Measurements from ENCODE around the gene C1QTNF8. TPM values are rescaled to one million over a fixed set of nuclear protein-coding genes. Genes with fewer than 3 reads are reported as not detected.

C1QTNF8 gene
- total RNA-seq, 2 donors from 2014 or later, result 4.3 to 7.0 TPM

GRCh38 chr16:1119766-1120576, 23.9 kb upstream of the C1QTNF8 start:
- Histone ChIP-seq H3K27ac (no peak overlapping the region), H3K4me1 (ENCODE audit: control insufficient read depth in 1 of 2, low read depth in 2 of 2) (no peaks in the 10 kb centered on the region), H3K27me3 (replicated peaks; ENCODE audit: insufficient read depth) (no peaks in the 10 kb centered on the region), H3K36me3 (no peaks in the 10 kb centered on the region), H3K9me3 (no peaks in the 10 kb centered on the region), H3K4me3 (no peak overlapping the region)
- no peak for ATAC-seq (ENCODE audit: insufficient number of reproducible peaks, low FRiP score, low read depth)
- TF ChIP-seq, protein P1, sequence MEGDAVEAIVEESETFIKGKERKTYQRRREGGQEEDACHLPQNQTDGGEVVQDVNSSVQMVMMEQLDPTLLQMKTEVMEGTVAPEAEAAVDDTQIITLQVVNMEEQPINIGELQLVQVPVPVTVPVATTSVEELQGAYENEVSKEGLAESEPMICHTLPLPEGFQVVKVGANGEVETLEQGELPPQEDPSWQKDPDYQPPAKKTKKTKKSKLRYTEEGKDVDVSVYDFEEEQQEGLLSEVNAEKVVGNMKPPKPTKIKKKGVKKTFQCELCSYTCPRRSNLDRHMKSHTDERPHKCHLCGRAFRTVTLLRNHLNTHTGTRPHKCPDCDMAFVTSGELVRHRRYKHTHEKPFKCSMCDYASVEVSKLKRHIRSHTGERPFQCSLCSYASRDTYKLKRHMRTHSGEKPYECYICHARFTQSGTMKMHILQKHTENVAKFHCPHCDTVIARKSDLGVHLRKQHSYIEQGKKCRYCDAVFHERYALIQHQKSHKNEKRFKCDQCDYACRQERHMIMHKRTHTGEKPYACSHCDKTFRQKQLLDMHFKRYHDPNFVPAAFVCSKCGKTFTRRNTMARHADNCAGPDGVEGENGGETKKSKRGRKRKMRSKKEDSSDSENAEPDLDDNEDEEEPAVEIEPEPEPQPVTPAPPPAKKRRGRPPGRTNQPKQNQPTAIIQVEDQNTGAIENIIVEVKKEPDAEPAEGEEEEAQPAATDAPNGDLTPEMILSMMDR (IDR thresholded peaks at IDR 0.05), result no peak
- DNase-seq (ENCODE audit: low spot score), result no peak

GRCh38 chr16:1119129-1119528, 23.1 kb upstream of the C1QTNF8 start:
- H3K27me3 ChIP-seq (replicated peaks; ENCODE audit: insufficient read depth), result no peaks in the 10 kb centered on the region
- H3K4me1 ChIP-seq (ENCODE audit: control insufficient read depth in 1 of 2, low read depth in 2 of 2), result no peaks in the 10 kb centered on the region
- H3K36me3 ChIP-seq, result no peaks in the 10 kb centered on the region
- H3K4me3 ChIP-seq, result no peak overlapping the region
- no peak overlapping the region for H3K27ac ChIP-seq
- no peak for ATAC-seq (ENCODE audit: insufficient number of reproducible peaks, low FRiP score, low read depth)
- no peak for DNase-seq (ENCODE audit: low spot score)
- TF ChIP-seq, protein P1 (IDR thresholded peaks at IDR 0.05), result no peak
- H3K9me3 ChIP-seq, result no peaks in the 10 kb centered on the region

GRCh38 chr16:1117926-1118325, 21.9 kb upstream of the C1QTNF8 start:
- ATAC-seq (ENCODE audit: insufficient number of reproducible peaks, low FRiP score, low read depth), result no peak
- H3K36me3 ChIP-seq, result no peaks in the 10 kb centered on the region

DNA sequence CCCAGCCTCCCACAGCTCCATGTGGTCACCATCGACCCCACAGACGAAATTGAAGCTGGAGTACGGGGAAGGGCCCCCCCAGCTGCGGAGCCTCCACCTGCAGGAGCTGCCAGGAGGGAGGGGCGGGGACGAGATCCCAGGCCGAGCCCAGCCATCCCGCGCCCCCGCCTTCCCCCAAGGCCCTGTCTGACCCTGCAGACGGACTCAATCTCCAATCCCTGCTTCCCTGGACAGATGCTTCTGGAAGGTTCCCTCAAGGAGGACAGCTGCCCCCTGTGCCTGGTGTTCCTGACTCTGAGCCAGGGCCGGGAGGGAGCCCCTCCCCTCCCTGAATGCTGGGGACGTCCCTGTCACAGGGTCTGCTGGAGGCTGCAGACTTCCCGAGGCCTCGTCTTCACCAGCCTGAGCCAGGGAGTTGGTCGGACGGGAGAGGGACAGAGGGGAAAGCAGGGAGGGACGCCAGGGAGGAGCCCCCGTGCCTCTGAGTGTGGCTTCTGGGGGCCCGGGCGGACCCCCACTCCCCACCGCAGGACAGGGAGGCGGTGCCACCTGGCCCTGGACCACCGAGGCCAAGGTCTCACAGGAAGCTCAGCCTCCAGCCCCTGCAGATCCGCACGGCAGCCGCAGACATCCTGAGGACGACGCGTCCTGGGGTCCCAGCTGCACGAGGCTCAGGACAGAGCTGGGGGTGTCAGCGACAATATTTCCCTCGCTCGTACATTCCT, 21.3 kb upstream of the C1QTNF8 start:
- ATAC-seq (ENCODE audit: insufficient number of reproducible peaks, low FRiP score, low read depth) (no peak), DNase-seq (ENCODE audit: low spot score) (no peak)
- TF ChIP-seq, protein P1 (IDR thresholded peaks at IDR 0.05), result no peak
- no peaks in the 10 kb centered on the region for H3K36me3 ChIP-seq
- no peak overlapping the region for H3K27ac ChIP-seq
- no peak overlapping the region for H3K4me3 ChIP-seq
- H3K27me3 ChIP-seq (replicated peaks; ENCODE audit: insufficient read depth), result no peaks in the 10 kb centered on the region
- no peaks in the 10 kb centered on the region for H3K4me1 ChIP-seq (ENCODE audit: control insufficient read depth in 1 of 2, low read depth in 2 of 2)
- no peaks in the 10 kb centered on the region for H3K9me3 ChIP-seq

More at GRCh38 chr16:1117926-1118325, 21.9 kb upstream of the C1QTNF8 start:
- H3K4me1 ChIP-seq (ENCODE audit: control insufficient read depth in 1 of 2, low read depth in 2 of 2), result no peaks in the 10 kb centered on the region
- no peak for DNase-seq (ENCODE audit: low spot score)
- no peaks in the 10 kb centered on the region for H3K27me3 ChIP-seq (replicated peaks; ENCODE audit: insufficient read depth)
- no peak overlapping the region for H3K4me3 ChIP-seq
- H3K9me3 ChIP-seq, result no peaks in the 10 kb centered on the region
- TF ChIP-seq, protein P1 (IDR thresholded peaks at IDR 0.05), result no peak
- H3K27ac ChIP-seq, result no peak overlapping the region

- H3K9me3 ChIP-seq, result no peaks in the 10 kb centered on the region
- H3K27me3 ChIP-seq (replicated peaks; ENCODE audit: insufficient read depth), result no peaks in the 10 kb centered on the region
- H3K36me3 ChIP-seq, result no peaks in the 10 kb centered on the region
- ATAC-seq (ENCODE audit: insufficient number of reproducible peaks, low FRiP score, low read depth) (no peak), DNase-seq (ENCODE audit: low spot score) (no peak)
- TF ChIP-seq, protein P1 (IDR thresholded peaks at IDR 0.05), result no peak
- H3K27ac ChIP-seq, result no peak overlapping the region
- no peaks in the 10 kb centered on the region for H3K4me1 ChIP-seq (ENCODE audit: control insufficient read depth in 1 of 2, low read depth in 2 of 2)
- H3K4me3 ChIP-seq, result no peak overlapping the region
Measured at GRCh38 chr16:1116693-1117077, 20.6 kb upstream of the C1QTNF8 start.

Measured in thoracic aorta (tissue), 2 donors.